ENCODE results near the gene CAPN7. TPM values are rescaled to one million over a fixed set of nuclear protein-coding genes. Genes with fewer than 3 reads are reported as not detected.

The CAPN7 gene
- polyA plus RNA-seq, 1 experiment = 12.9 TPM

DNA sequence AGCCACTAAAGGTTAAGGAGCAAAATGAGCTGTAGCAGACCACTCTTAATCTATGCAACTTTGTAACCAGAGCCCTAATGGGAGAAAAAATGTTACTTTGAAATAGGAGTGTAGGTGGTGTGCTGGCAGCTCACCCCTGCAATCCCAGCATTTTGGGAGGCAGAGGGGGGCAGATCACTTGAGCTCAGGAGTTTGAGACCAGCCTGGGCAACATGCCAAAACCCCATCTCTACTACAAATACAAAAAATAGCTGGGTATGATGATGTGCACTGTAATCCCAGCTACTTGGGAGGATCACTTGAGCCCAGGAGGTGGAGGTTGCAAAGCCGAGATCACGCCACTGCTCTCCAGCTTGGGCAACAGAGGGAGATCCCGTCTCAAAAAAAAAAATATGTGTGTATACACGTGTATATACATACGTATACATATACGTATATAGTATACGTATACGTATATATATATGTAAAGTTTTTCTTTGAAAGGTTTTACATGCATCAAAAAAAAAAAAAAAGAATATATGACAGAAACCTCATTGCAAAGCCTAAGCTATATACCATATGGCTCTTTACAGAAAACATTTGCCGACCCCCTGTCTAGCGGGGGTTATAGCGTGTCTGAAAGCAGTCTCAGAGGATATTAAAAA lies 15.7 kb downstream of the CAPN7 start:
- Histone ChIP-seq H3K36me3 (ENCODE audit: control insufficient read depth, insufficient read depth, low read length) (peaks cover 15% of the 10 kb centered on the region), H3K4me3 (ENCODE audit: low read depth, low read length) (no peak overlapping the region), H3K27me3 (ENCODE audit: control insufficient read depth, insufficient read depth, low read length) (no peaks in the 10 kb centered on the region)
- no peak for DNase-seq (ENCODE audit: low read depth)
- no peak for TF ChIP-seq CTCF (IDR thresholded peaks at IDR 0.05; ENCODE audit: insufficient read depth, low read depth, low read length)
- ChIA-PET CTCF (interaction anchor here (0.6 to 2.0 kb wide), 5 partner anchors 14 to 112 kb away, joined by 3 to 8 read pairs (median 4); partner anchors contain the start of gene CAPN7), POLR2A (no interaction called here)

GRCh38 chr3:15223685-15224572 lies 17.9 kb downstream of the CAPN7 start:
- Histone ChIP-seq H3K4me3 (ENCODE audit: low read depth, low read length) (no peak overlapping the region), H3K27me3 (ENCODE audit: control insufficient read depth, insufficient read depth, low read length) (no peaks in the 10 kb centered on the region), H3K36me3 (ENCODE audit: control insufficient read depth, insufficient read depth, low read length) (peaks cover 12% of the 10 kb centered on the region)
- TF ChIP-seq CTCF (IDR thresholded peaks at IDR 0.05; ENCODE audit: insufficient read depth, low read depth, low read length) = no peak
- DNase-seq (ENCODE audit: low read depth) = no peak
- ChIA-PET CTCF (interaction anchor here (0.6 kb wide), 1 partner anchor 175 kb away, joined by 3 read pairs; no protein-coding TSS in a partner anchor), POLR2A (no interaction called here)

DNA sequence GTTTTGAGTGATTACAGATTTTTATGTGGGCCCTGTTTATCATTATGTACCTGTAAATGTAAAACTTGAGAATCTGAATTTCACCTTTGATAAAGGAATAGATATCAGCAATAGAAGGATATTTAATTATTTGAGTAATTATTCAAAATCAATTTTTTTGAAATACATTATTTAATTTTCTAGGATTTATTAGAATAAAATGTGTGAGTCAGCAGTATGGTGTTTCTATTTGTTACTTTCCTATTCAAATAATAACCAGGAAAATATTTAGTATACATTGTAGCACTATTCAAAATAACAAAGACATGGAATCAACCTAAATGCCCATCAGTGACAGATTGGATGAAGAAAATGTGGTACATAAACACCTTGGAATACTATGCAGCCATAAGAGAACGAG lies 22.1 kb downstream of the CAPN7 start:
- no peak for DNase-seq (ENCODE audit: low read depth)
- ChIA-PET CTCF (interaction anchor here (0.6 to 1.4 kb wide), 3 partner anchors 120 to 207 kb away, joined by 3 to 5 read pairs (median 4); no protein-coding TSS in a partner anchor), POLR2A (no interaction called here)
- Histone ChIP-seq H3K4me3 (ENCODE audit: low read depth, low read length) (no peak overlapping the region), H3K27me3 (ENCODE audit: control insufficient read depth, insufficient read depth, low read length) (no peaks in the 10 kb centered on the region), H3K36me3 (ENCODE audit: control insufficient read depth, insufficient read depth, low read length) (peaks cover 3% of the 10 kb centered on the region)
- TF ChIP-seq CTCF (IDR thresholded peaks at IDR 0.05; ENCODE audit: insufficient read depth, low read depth, low read length) = no peak

- no peak for DNase-seq (ENCODE audit: low read depth)
- Histone ChIP-seq H3K4me3 (ENCODE audit: low read depth, low read length) (no peak overlapping the region), H3K36me3 (ENCODE audit: control insufficient read depth, insufficient read depth, low read length) (peaks cover 3% of the 10 kb centered on the region; the same call in 1 of the 2 replicates), H3K27me3 (ENCODE audit: control insufficient read depth, insufficient read depth, low read length) (no peaks in the 10 kb centered on the region)
- ChIA-PET CTCF (no interaction called here), POLR2A (no interaction called here)
- no peak for TF ChIP-seq CTCF (IDR thresholded peaks at IDR 0.05; ENCODE audit: insufficient read depth, low read depth, low read length)
These were observed 23.2 kb downstream of the CAPN7 start for GRCh38 chr3:15229262-15229661.

DNA sequence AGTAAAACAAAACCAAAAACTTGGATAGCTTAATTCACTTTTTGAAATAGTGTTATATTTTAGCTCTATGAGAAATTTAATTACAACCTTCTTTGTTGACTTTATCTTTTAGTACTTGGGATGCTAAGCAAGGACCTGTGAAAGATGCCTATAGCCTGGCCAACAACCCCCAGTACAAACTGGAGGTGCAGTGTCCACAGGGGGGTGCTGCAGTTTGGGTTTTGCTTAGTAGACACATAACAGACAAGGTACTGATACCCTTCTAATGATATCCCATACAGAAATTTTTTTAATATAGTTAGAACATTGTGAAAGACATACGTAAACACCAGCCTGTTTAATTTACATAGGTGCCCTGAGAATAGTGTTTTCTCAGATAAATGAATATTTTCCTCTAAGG lies 35.3 kb downstream of the CAPN7 start:
- no peaks in the 10 kb centered on the region for H3K27me3 ChIP-seq (ENCODE audit: control insufficient read depth, insufficient read depth, low read length)
- peaks cover 15% of the 10 kb centered on the region for H3K36me3 ChIP-seq (ENCODE audit: control insufficient read depth, insufficient read depth, low read length)
- no peak for DNase-seq (ENCODE audit: low read depth)
- ChIA-PET POLR2A (no interaction called here), CTCF (interaction anchor here (0.6 to 1.7 kb wide), 5 partner anchors 16 to 168 kb away, joined by 3 to 5 read pairs (median 4); no protein-coding TSS in a partner anchor)
- no peak overlapping the region for H3K4me3 ChIP-seq (ENCODE audit: low read depth, low read length)
- TF ChIP-seq CTCF (IDR thresholded peaks at IDR 0.05; ENCODE audit: insufficient read depth, low read depth, low read length) = peak; percentile 22; the same call in 1 of the 2 replicates
